ENCODE data around the gene RAB36.

DNA sequence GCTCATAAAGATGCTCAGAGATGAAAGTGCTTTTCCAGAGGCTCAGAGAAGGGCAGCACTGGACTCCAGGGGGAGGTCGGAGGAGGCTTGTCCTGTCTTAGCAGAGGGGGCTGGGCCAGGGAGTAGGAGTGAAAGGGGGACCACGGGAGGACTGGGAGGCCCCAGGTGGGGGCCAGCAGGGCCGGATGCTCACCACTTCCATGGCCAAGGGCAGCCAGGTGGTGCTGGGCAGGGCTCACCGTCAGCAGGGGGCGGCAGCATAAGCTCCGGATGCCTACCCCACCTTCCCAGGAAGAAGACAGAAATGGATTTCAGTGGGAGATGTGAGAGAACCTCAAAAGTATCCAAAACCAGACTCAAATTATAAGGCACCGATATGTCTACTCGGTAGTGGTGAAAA lies 11.0 kb downstream of the RAB36 start:
- TF ChIP-seq, protein P1, sequence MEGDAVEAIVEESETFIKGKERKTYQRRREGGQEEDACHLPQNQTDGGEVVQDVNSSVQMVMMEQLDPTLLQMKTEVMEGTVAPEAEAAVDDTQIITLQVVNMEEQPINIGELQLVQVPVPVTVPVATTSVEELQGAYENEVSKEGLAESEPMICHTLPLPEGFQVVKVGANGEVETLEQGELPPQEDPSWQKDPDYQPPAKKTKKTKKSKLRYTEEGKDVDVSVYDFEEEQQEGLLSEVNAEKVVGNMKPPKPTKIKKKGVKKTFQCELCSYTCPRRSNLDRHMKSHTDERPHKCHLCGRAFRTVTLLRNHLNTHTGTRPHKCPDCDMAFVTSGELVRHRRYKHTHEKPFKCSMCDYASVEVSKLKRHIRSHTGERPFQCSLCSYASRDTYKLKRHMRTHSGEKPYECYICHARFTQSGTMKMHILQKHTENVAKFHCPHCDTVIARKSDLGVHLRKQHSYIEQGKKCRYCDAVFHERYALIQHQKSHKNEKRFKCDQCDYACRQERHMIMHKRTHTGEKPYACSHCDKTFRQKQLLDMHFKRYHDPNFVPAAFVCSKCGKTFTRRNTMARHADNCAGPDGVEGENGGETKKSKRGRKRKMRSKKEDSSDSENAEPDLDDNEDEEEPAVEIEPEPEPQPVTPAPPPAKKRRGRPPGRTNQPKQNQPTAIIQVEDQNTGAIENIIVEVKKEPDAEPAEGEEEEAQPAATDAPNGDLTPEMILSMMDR (IDR thresholded peaks at IDR 0.05; ENCODE audit: low read depth, low read length, poor library complexity, severe bottlenecking) = no peak
- TF ChIP-seq EZH2phosphoT487 (IDR thresholded peaks at IDR 0.05; ENCODE audit: borderline replicate concordance, low read length) = no peak
